Muscle of back (tissue), 11 donors: Measurements from ENCODE around the gene TGM2. TPM values are rescaled to one million over a fixed set of nuclear protein-coding genes. Genes with fewer than 3 reads are reported as not detected.
A peak's percentile ranks its signal among the peaks of the same experiment; 100 is the strongest.

Source experiments
- DNase-seq, 3 donors: peaks; one replicate each; pipeline versions ENCODE4 v3.0.0 to v3.0.0-alpha.2; 2013
- polyA plus RNA-seq, 10 donors: library from polyadenylated mRNA; unstranded; fragments of 120-200 nt; gene quantifications; one replicate each; pipeline ENCODE4 v1.2.1, GENCODE V29; 2013; ENCODE audit not compliant: insufficient read length in 10 of 10

The TGM2 gene
- polyA plus RNA-seq, 10 donors: 7.6 to 21.4 (median 14.5) TPM

GRCh38 chr20:38201356-38201755 lies 36.3 kb upstream of the TGM2 start:
- DNase-seq: no peak

DNA sequence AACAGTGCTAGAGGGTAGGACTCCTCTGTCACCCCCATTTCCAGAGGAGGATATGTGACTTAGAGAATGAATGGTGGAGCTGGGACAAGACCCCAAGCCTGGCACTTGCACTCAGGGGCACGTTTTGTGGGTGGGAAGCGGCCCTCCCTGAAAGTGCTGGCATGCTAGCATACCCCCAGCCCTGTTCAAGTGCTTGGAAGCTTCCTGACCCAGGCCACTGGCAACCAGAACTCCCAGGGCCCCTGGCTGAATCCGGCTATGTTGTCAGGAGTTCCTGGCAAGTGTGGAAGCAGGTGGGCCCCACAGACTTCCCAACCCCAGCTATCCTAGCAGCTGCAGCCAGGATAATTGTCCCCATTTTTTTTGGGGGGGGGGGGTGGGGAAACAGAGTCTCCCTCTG lies 35.6 kb upstream of the TGM2 start:
- no peak for DNase-seq

DNA sequence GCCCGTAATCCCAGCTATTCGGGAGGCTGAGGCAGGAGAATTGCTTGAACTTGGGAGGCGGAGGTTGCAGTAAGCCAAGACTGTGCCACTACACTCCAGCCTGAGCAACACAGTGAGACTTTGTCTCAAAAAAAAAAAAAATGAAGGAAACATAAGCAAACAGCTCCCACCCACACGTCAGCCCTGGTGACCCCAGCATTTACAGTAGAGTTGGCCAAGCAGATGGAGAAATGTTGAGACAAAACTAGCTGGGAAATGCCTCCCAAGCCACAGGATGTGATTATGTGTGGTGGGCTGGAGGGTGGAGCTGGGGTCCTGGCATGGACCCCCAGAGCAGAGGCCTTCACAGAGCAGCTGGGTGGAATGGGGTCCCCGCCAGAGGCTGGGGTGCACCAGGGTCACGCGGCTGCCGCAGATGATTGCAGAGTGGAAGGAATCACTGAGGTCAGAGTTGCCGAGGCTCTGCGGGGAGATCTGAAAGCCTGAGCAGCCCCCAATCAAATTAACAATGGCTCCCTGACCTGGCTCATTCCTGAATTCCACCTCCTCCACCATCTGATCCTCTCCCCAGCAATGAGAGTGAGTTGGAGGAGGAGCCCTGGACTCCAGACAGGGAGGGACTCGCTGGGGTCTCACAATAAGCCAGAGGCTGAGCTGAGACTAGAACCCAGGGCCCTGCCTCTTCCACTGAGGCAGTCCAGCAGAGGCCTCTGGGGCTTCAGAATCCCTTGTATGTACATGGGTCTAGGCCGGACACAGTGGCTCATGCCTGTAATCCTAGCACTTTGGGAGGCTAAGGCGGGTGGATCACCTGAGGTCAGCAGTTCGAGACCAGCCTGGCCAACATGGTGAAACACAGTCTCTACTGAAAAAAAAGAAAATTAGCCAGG lies 34.7 kb upstream of the TGM2 start:
- DNase-seq: no peak

DNA sequence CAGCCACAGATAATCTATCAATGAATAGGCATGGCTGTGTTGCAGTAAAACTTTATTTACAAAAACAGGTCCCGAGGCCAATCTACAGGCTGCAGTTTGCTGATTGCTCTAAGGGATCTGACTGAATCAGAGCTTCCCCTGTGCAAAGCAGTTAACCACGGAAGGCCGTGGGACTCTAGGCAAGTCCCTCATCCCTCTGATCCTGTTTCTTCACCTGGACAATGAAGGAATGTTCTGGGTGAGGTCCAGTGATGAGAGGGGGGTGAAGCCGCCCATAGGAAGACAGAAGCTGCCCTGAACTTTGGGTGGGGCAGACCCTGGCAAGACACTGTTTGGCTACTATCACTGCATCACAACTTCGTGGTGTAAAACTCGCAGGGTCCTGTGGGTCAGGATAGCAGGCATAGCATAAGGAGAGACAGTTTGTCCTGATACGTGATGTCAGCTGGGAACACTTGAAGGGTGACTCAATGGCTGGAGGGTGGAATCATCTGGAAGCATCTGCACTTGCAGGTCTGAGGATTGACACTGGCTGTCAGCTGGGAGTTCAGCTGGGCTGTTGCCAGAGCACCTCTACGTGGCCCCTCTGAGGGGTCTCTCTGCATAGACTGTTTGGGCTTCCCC lies 33.3 kb upstream of the TGM2 start:
- no peak for DNase-seq

GRCh38 chr20:38197619-38198018 lies 32.5 kb upstream of the TGM2 start:
- DNase-seq: no peak

- no peak for DNase-seq
Measured at GRCh38 chr20:38197217-38197616, 32.1 kb upstream of the TGM2 start.

GRCh38 chr20:38196592-38196991 lies 31.5 kb upstream of the TGM2 start:
- DNase-seq: peak in 1 of 3 donors; percentile 56

GRCh38 chr20:38196076-38196475 lies 31.0 kb upstream of the TGM2 start:
- DNase-seq: no peak

- no peak for DNase-seq
Measured at GRCh38 chr20:38195521-38195920, 30.5 kb upstream of the TGM2 start.

DNA sequence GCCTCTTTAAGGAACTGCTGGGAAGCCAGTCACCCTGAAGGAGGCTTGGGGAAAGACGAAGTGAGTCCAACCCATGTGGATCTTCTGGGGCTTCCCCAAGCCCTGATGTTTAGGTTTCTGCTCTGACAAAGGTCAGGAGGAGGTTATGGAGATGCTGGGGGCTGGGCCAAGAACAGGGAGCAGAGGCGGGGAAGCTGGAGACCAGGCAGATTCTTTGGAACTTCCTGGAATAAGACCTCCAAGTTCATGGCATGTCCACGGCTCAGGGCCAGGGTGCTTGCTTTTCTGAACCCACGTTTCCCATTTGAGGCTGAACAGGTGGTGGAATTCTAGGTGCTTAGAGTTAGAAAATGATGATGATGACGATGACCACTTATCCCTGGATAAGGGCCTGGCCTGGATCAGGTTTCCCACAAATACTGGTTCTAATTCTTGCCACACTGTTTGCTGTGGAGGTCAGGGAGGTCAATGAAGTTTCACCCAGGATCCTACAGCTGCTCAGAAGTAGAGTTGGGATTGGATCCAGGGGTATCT lies 30.0 kb upstream of the TGM2 start:
- DNase-seq: no peak

GRCh38 chr20:38193586-38194105 lies 28.6 kb upstream of the TGM2 start:
- no peak for DNase-seq

DNA sequence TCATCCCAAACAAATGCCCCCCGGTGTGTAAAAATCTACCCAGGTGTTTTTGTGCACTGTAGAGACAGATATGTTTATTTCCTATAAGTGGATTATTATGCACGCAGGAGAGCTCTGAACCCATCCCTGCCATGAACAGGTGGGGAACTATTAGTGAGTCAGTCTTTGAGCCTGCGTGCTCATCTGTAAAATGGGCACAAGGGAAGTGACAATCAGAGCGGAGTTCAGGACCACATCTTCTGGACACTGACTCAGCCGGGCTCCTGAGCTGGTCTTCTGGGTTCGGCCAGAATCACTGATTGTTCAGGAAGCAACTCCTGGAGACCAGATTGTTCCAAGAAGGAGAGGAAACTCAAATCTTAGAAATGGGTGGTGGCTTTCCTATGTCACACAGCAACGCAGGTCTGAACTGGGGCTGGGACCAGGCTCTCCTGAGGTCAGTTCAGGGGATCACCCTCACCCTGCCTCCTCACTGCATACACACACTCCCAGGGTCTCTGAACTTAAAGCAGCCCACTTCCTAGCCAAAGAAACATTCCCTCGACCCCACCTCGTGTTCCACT lies 27.3 kb upstream of the TGM2 start:
- DNase-seq: no peak

DNA sequence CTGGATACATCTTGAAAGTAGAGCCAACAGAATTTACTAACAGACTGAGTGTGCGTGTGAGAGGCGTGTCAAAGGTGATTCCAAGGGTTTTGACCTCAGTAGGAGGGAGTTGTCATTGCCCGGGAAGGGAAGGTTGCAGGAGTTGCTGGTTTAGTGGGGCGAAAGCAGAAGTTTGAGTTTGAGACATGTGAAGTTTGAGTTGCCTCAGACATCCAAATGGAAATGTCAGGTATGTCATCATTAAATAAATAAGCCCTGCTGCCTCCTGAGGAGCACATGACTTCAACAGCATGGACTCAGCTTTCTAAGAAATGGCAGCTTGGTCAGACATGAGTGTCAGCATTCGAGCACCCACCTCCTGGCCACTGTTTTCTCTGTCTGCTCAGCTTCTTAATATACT lies 26.6 kb upstream of the TGM2 start:
- DNase-seq: no peak

DNA sequence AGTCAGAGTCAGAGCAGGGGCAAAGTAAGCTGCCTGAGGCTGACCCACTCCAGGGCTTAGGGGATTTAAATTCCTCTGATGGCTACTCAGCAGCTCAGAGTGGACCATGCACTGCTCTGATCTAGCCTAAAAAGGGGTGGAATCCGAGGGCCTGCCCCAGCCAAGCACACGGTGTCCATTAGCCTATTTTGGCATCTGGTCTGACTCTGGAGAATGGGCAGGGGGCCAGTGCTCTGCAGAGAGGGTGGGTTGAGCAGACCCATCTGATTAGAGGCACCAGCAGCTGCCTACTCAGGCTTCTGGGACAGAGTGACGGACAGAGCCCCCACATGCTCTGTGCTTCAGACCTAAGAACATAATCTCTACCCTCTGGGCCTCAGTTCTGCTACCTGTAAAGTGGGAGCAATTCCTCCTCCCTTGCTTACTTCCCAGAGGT lies 25.9 kb upstream of the TGM2 start:
- DNase-seq: no peak

GRCh38 chr20:38190166-38190565 lies 25.1 kb upstream of the TGM2 start:
- DNase-seq: no peak

- DNase-seq: no peak
Measured at GRCh38 chr20:38187517-38187916, 22.4 kb upstream of the TGM2 start.

- DNase-seq: no peak
Measured at GRCh38 chr20:38186788-38187221, 21.7 kb upstream of the TGM2 start.

DNA sequence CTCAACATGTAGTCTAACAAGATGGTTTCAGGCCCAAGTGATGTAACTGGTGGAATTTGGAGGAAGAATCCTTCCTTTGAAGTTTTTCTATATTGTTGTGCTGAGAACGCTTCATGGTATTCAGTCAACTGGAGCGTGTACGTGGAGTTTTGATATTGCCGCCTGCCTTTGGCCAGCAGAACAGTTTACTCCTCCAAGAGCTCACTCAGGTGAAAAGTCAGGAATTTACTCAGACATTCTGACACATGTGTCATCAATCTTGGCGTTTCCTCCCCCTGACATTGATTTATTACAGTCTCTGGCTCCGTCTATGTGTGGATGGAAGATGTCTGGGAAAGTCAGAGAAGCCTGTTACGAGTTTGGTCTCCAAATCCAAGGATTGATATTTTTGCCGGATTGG lies 19.0 kb upstream of the TGM2 start:
- DNase-seq: peak in 1 of 3 donors; percentile 41

- DNase-seq: no peak
Measured at GRCh38 chr20:38181971-38182370, 16.9 kb upstream of the TGM2 start.

- DNase-seq: no peak
Measured at GRCh38 chr20:38181207-38181801, 16.2 kb upstream of the TGM2 start.

DNA sequence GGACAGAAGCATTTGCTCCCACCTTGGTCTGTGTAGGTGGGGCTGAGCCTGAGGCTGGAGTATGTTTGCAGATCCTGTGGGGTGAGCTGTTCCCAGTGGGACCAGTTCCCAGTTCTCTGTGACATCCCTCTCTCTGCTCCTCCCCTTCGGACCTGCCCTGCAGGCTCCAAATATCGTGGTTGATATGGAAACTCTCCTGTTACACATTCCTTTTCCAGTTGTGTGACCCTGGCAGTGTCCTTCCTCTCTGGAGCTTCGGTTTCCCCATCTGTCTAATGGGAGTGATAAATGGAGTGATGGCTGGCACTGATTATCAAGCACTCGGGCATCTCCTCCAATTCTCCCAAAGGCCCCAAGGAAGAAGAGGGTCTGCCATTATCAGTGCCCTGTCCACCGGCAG lies 15.7 kb upstream of the TGM2 start:
- DNase-seq: no peak

- DNase-seq: no peak
Measured at GRCh38 chr20:38179846-38180245, 14.8 kb upstream of the TGM2 start.
